ENCODE data around the gene APLP2.

DNA sequence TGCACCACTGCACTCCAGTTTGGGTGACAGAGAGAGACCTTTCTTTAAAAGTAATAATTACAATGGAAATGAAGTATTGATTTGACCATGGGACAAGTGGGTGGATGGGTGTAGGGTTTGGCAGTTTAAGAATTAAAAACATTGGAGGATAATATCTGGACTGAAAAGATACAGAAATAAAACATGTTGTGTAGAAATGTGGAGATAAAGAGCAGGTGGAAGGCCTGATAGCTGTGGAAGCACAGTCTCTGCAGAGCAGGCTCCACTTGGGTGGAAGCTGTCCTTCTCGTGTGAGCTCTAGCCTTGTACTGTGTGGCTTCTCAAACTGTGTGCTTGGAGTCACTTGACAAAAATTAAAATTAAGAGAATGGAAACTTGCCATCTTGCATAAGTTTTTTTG lies 25.6 kb downstream of the APLP2 start:
- no peak for TF ChIP-seq CTCF (IDR thresholded peaks at IDR 0.05; ENCODE audit: borderline replicate concordance, extremely low read depth, low read length, poor library complexity, severe bottlenecking)
- TF ChIP-seq EZH2 (IDR thresholded peaks at IDR 0.05; ENCODE audit: borderline replicate concordance, low read depth, low read length, severe bottlenecking): no peak

All from DND-41 (cell line).